Stomach smooth muscle (tissue), 2 donors: ENCODE results near the gene PDZD2.
"Not testable (repeated sequence)": the region's sequence is repeated elsewhere in the genome, so short reads cannot be mapped to it uniquely, and the experiment has no call there.

ENCODE experiments used
- H3K27ac ChIP-seq: one replicate; pipeline ENCODE4 v1.7.0; 2013; ENCODE audit warnings: mild to moderate bottlenecking, low read length, inconsistent platforms
- H3K27me3 ChIP-seq, 2 donors: one replicate each; pipeline ENCODE4 v1.7.0; 2013; ENCODE audit warnings: low read length in 2 of 2; ENCODE audit not compliant: insufficient read depth in 2 of 2, control insufficient read depth in 1 of 2
- H3K36me3 ChIP-seq, 2 donors: one replicate each; pipeline ENCODE4 v1.7.0; 2013; ENCODE audit warnings: low read length in 2 of 2; ENCODE audit not compliant: control insufficient read depth in 2 of 2, insufficient read depth in 2 of 2
- H3K4me1 ChIP-seq: one replicate; pipeline ENCODE4 v1.7.0; 2013; ENCODE audit warnings: low read length; ENCODE audit not compliant: control insufficient read depth, insufficient read depth
- H3K4me3 ChIP-seq, 2 donors: one replicate each; pipeline ENCODE4 v1.7.0; 2013; ENCODE audit warnings: low read length in 2 of 2
- H3K9ac ChIP-seq, 2 donors: one replicate each; pipeline ENCODE4 v1.7.0; 2013; ENCODE audit warnings: low read length in 2 of 2, mild to moderate bottlenecking in 1 of 2
- H3K9me3 ChIP-seq, 2 donors: one replicate each; pipeline ENCODE4 v1.7.0; 2013; ENCODE audit warnings: low read length in 2 of 2; ENCODE audit not compliant: control insufficient read depth in 2 of 2
- donor health status: healthy.
- donor health status: Pancreatic carcinoma.

Gene PDZD2

DNA sequence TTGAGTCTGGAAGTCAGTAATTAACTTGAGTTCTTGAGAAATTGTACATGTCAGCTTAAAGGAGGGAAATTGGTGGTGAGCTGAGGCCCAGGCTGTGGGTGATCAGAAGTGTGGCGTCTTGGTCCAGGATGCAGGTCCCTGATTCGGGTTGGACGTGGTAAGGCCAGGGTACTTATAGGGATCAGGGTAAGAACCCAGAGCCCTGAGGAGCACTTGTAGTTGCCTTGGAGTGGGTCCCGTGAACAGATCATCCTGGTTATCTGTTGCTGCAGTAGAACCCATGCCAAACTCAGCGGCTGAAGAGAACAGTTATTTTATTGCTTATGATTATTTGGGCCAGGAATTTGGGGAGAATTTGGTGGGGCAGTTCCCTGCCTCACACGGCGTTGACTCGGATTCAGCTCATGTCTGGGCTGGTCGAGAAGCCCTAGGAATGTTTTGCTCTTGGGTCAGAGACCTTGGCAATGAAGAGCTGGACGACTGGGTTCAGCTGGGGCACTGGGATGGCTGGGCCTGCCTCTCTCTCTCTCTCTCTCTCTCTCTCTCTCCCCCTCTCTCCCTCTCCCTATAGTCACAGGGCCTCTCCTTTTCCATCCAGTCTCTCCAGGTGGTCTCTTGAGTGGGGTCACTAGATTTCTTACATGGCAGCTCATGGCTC, 73.1 kb downstream of the PDZD2 start:
- H3K9ac ChIP-seq = no peak overlapping the region
- no peak overlapping the region for H3K4me3 ChIP-seq
- H3K36me3 ChIP-seq = no peaks in the 10 kb centered on the region
- no peak overlapping the region for H3K27ac ChIP-seq
- H3K4me1 ChIP-seq = no peaks in the 10 kb centered on the region
- H3K9me3 ChIP-seq = no peaks in the 10 kb centered on the region
- no peaks in the 10 kb centered on the region for H3K27me3 ChIP-seq

GRCh38 chr5:31717561-31717960, 78.6 kb downstream of the PDZD2 start:
- H3K9ac ChIP-seq = no peak overlapping the region
- no peaks in the 10 kb centered on the region for H3K9me3 ChIP-seq
- H3K4me1 ChIP-seq = no peaks in the 10 kb centered on the region
- H3K4me3 ChIP-seq = no peak overlapping the region
- no peaks in the 10 kb centered on the region for H3K36me3 ChIP-seq
- no peak overlapping the region for H3K27ac ChIP-seq
- H3K27me3 ChIP-seq = no peaks in the 10 kb centered on the region

DNA sequence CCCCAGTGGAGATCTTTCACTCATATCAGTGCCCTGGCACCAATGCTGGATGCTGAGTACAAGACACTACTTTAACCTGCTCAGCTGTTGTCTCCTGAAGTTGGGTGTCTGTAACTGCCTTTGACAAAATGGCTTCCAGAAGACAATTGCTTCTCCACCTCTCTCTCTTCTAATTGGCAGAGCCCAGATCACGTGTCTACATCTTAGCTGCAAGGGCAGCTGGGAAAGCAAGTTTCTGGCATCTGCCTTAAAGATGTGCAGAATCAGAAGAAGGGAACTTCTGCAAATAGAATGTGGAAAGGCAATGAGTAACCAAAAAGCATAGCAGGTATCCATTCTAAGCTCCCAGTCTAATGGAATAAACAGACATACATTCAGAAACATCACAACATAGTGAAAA, 81.1 kb downstream of the PDZD2 start:
- Histone ChIP-seq H3K4me3 (no peak overlapping the region), H3K4me1 (no peaks in the 10 kb centered on the region), H3K27ac (no peak overlapping the region), H3K27me3 (no peaks in the 10 kb centered on the region), H3K36me3 (no peaks in the 10 kb centered on the region), H3K9me3 (no peaks in the 10 kb centered on the region), H3K9ac (no peak overlapping the region)

GRCh38 chr5:31720811-31721345, 81.9 kb downstream of the PDZD2 start:
- Histone ChIP-seq H3K4me3 (no peak overlapping the region), H3K4me1 (no peaks in the 10 kb centered on the region), H3K27me3 (no peaks in the 10 kb centered on the region), H3K9ac (no peak overlapping the region), H3K27ac (no peak overlapping the region), H3K36me3 (no peaks in the 10 kb centered on the region), H3K9me3 (no peaks in the 10 kb centered on the region)

- H3K4me3 ChIP-seq = no peak overlapping the region
- no peaks in the 10 kb centered on the region for H3K27me3 ChIP-seq
- H3K9ac ChIP-seq = no peak overlapping the region
- H3K27ac ChIP-seq = no peak overlapping the region
- H3K9me3 ChIP-seq = no peaks in the 10 kb centered on the region
- H3K4me1 ChIP-seq = no peaks in the 10 kb centered on the region
- no peaks in the 10 kb centered on the region for H3K36me3 ChIP-seq
These were observed 83.2 kb downstream of the PDZD2 start for GRCh38 chr5:31722111-31722510.

DNA sequence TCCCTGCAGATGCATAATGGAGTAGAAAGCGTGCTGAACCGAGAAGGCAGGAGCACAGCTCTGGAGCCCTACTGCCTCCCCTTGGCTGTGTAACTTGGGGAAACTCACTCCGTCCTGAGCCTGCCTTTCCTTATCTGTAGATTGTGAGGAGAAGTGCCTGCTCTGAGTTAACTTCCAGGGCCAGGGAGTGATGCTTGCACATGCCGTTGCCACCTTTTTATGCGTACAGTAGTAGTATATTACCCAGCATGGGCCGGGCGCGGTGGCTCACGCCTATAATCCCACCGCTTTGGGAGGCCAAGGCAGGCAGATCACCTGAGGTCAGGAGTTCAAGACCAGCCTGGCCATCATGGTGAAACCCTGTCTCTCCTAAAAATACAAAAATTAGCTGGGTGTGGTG, 87.1 kb downstream of the PDZD2 start:
- Histone ChIP-seq H3K27me3 (no peaks in the 10 kb centered on the region), H3K27ac (no peak overlapping the region), H3K9me3 (no peaks in the 10 kb centered on the region), H3K4me1 (no peaks in the 10 kb centered on the region), H3K4me3 (no peak overlapping the region), H3K36me3 (no peaks in the 10 kb centered on the region), H3K9ac (no peak overlapping the region)

DNA sequence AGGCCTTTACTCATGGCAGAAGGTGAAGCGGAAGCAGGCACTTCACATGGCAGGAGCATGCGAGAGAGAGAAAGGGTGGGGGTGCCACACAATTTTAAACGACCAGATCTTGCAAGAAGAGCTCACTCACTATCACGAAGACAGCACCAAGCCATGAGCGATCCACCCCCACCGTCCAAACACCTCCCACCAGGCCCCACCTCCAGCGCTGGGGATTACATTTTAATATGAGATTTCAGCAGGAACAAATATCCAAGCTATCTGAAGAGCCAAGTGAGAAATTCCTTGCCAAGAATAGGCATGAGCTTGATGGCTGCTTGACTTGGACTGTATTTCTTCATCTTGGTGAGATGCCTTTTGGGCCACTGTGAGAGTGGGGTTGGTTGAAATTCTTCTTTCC, 88.0 kb downstream of the PDZD2 start:
- H3K27ac ChIP-seq = no peak overlapping the region
- no peak overlapping the region for H3K4me3 ChIP-seq
- H3K9me3 ChIP-seq = no peaks in the 10 kb centered on the region
- H3K9ac ChIP-seq = no peak overlapping the region
- H3K4me1 ChIP-seq = no peaks in the 10 kb centered on the region
- no peaks in the 10 kb centered on the region for H3K36me3 ChIP-seq
- H3K27me3 ChIP-seq = no peaks in the 10 kb centered on the region

DNA sequence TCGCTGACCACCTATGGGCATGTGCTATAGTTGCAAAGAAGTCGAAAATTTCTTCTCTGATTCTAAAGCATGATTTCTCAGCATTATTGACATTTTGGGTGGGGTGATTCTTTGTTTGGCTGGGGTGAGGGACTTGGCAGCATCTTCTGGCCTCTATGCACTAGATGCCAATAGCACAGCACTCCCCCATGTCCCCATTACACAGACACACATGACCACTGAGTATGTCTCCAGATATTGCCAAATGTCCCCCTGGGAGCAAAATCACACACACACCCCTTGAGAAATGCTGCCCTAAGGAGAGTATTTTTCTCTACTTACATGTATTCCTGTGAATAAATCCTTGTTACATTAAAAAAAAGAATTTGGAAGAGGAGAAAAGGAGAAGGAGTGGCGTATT, 89.1 kb downstream of the PDZD2 start:
- Histone ChIP-seq H3K27me3 (peaks cover 0 to under 1% of the 10 kb centered on the region in 2 donors), H3K9me3 (no peaks in the 10 kb centered on the region), H3K4me1 (no peaks in the 10 kb centered on the region), H3K27ac (no peak overlapping the region), H3K36me3 (no peaks in the 10 kb centered on the region), H3K9ac (no peak overlapping the region), H3K4me3 (no peak overlapping the region)

DNA sequence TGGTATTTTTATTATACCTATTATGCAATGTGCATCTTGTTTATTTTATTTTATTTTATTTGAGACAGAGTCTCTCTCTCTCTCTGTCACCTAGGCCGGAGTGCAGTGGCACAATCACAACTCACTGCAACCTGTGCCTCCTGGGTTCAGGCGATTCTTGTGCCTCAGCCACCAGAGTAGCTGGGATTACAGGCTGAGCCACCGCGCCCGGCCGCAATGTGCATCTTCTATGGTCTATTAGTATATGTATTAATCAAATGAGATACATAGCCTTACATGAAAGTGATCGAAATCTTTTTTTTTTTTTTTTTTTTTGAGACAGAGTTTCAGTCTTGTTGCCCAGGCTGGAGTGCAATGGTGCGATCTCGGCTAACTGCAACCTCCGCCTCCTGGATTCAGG, 89.9 kb downstream of the PDZD2 start:
- not testable (repeated sequence) for H3K9ac ChIP-seq, H3K27ac ChIP-seq, H3K4me1 ChIP-seq, H3K4me3 ChIP-seq, H3K36me3 ChIP-seq, H3K9me3 ChIP-seq, H3K27me3 ChIP-seq

- Histone ChIP-seq H3K9ac (no peak overlapping the region), H3K36me3 (no peaks in the 10 kb centered on the region), H3K27me3 (peaks cover 0 to 2% of the 10 kb centered on the region in 2 donors), H3K9me3 (no peaks in the 10 kb centered on the region), H3K4me1 (no peaks in the 10 kb centered on the region), H3K4me3 (no peak overlapping the region), H3K27ac (no peak overlapping the region)
These were observed 91.2 kb downstream of the PDZD2 start for GRCh38 chr5:31730139-31730538.

GRCh38 chr5:31731016-31731415, 92.1 kb downstream of the PDZD2 start:
- Histone ChIP-seq H3K9ac (no peak overlapping the region), H3K36me3 (no peaks in the 10 kb centered on the region), H3K9me3 (no peaks in the 10 kb centered on the region), H3K4me1 (no peaks in the 10 kb centered on the region), H3K27me3 (peaks cover 0 to 2% of the 10 kb centered on the region in 2 donors), H3K27ac (no peak overlapping the region), H3K4me3 (no peak overlapping the region)
